ENCODE measurements around the gene TIMM29. TPM values are rescaled to one million over a fixed set of nuclear protein-coding genes. Genes with fewer than 3 reads are reported as not detected.
"Not testable (repeated sequence)": the region's sequence is repeated elsewhere in the genome, so short reads cannot be mapped to it uniquely, and the experiment has no call there.

The TIMM29 gene
- total RNA-seq, 1 donor from 2014 or later = 44.2 TPM

- peak; percentile 71 for TF ChIP-seq CTCF (IDR thresholded peaks at IDR 0.05; ENCODE audit: insufficient read depth, low read length, poor library complexity, severe bottlenecking)
- Histone ChIP-seq H3K36me3 (ENCODE audit: control insufficient read depth, insufficient read depth, low read length) (no peaks in the 10 kb centered on the region), H3K4me3 (ENCODE audit: low read depth, low read length) (no peak overlapping the region), H3K27me3 (ENCODE audit: control insufficient read depth, insufficient read depth, low read length) (no peaks in the 10 kb centered on the region)
- peak; percentile 50 for DNase-seq (ENCODE audit: low read depth)
Measured at GRCh38 chr19:10936661-10937084, 8.1 kb downstream of the TIMM29 start.

GRCh38 chr19:10941649-10942048, 13.0 kb downstream of the TIMM29 start:
- not testable (repeated sequence) for DNase-seq (ENCODE audit: low read depth); H3K36me3 ChIP-seq (ENCODE audit: control insufficient read depth, insufficient read depth, low read length); H3K4me3 ChIP-seq (ENCODE audit: low read depth, low read length); H3K27me3 ChIP-seq (ENCODE audit: control insufficient read depth, insufficient read depth, low read length)

GRCh38 chr19:10943412-10943811, 14.8 kb downstream of the TIMM29 start:
- not testable (repeated sequence) for H3K36me3 ChIP-seq (ENCODE audit: control insufficient read depth, insufficient read depth, low read length); H3K4me3 ChIP-seq (ENCODE audit: low read depth, low read length); H3K27me3 ChIP-seq (ENCODE audit: control insufficient read depth, insufficient read depth, low read length); DNase-seq (ENCODE audit: low read depth)

- TF ChIP-seq CTCF (IDR thresholded peaks at IDR 0.05; ENCODE audit: insufficient read depth, low read length, poor library complexity, severe bottlenecking) = no peak
- no peaks in the 10 kb centered on the region for H3K27me3 ChIP-seq (ENCODE audit: control insufficient read depth, insufficient read depth, low read length)
- no peak for DNase-seq (ENCODE audit: low read depth)
- H3K4me3 ChIP-seq (ENCODE audit: low read depth, low read length) = no peak overlapping the region
- H3K36me3 ChIP-seq (ENCODE audit: control insufficient read depth, insufficient read depth, low read length) = no peaks in the 10 kb centered on the region
Measured at GRCh38 chr19:10945264-10945663, 16.7 kb downstream of the TIMM29 start.

DNA sequence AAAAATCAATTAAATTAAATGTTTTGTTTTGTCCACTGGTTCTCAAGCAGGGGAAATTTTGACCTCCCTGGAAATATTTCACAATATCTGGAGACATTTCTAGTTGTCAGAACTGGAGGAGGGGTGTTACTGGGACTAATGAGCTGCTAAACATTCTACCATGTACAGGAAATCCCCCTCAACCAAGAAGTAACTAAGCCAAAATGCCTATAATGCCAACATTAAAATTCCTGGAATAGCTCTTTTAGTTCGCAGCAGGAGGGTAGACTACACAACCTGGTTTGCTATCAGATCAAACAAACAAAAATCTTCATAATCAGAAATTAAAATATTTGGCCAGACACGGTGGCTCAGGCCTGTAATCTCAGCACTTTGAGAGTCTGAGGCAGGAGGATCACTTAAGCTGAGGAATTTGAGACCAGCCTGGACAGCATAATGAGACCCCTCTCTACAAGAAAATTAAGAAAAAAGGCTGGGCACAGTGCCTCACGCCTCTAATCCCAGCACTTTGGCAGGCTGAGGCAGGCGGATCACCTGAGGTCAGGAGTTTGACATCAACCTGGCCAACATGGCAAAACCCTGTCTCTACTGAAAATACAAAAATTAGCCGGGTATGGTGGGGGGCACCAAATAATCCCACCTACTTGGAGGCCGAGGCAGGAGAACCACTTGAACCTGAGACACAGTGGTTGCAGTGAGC, 18.5 kb downstream of the TIMM29 start:
- H3K27me3 ChIP-seq (ENCODE audit: control insufficient read depth, insufficient read depth, low read length) = no peaks in the 10 kb centered on the region
- no peaks in the 10 kb centered on the region for H3K36me3 ChIP-seq (ENCODE audit: control insufficient read depth, insufficient read depth, low read length)
- no peak overlapping the region for H3K4me3 ChIP-seq (ENCODE audit: low read depth, low read length)
- no peak for DNase-seq (ENCODE audit: low read depth)
- no peak for TF ChIP-seq CTCF (IDR thresholded peaks at IDR 0.05; ENCODE audit: insufficient read depth, low read length, poor library complexity, severe bottlenecking)

DNA sequence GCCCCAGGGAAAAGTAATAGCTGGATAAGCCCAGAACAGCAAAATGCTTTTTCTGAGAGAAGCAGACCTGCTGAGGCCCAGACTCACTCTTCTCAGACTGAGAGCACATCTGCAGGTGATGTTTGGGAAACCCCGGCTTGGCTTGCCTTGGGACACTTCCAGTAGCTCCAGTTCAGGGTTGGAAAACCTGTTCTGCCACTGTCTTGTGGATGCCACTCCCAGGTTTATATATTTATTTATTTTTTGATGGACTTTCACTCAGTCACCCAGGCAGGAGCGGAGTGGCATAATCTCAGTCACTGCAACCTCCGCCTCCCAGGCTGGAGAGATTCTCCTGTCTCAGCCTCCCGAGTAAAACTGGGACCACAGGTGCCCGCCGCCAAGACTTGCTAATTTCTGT, 24.2 kb downstream of the TIMM29 start:
- Histone ChIP-seq H3K36me3 (ENCODE audit: control insufficient read depth, insufficient read depth, low read length) (no peaks in the 10 kb centered on the region), H3K27me3 (ENCODE audit: control insufficient read depth, insufficient read depth, low read length) (no peaks in the 10 kb centered on the region), H3K4me3 (ENCODE audit: low read depth, low read length) (no peak overlapping the region)
- no peak for TF ChIP-seq CTCF (IDR thresholded peaks at IDR 0.05; ENCODE audit: insufficient read depth, low read length, poor library complexity, severe bottlenecking)
- no peak for DNase-seq (ENCODE audit: low read depth)

DNA sequence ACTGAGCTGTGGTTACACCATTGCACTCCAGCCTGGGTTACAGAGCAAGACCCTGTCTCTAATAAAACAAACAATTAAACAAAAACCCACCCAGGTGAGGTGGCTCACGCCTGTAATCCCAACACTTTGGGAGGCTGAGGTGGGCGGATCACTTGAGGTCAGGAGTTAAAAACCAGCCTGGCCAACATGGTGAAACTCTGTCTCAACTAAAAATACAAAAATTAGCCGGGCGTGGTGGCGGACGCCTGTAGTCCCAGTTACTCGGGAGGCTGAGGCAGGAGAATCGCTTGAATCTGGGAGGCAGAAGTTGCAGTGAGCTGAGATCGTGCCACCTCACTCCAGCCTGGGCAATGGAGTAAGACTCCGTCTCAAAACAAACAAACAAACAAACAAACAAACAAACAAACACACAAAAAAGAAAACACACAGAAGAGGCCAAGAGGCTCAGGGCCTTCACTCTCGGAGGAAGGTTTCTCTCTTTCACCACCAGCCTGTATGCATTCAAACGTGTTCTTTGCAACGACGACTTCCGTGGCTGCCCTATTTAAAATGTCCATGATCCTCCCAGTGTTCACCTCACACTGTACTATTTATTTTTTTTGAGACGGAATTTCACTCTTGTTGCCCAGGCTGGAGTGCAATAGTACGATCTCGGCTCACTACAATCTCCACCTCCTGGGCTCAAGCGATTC, 30.8 kb downstream of the TIMM29 start:
- not testable (repeated sequence) for H3K36me3 ChIP-seq (ENCODE audit: control insufficient read depth, insufficient read depth, low read length); H3K4me3 ChIP-seq (ENCODE audit: low read depth, low read length)

More for the DNA sequence above, 30.8 kb downstream of the TIMM29 start:
- not testable (repeated sequence) for H3K27me3 ChIP-seq (ENCODE audit: control insufficient read depth, insufficient read depth, low read length); DNase-seq (ENCODE audit: low read depth)
